IMR-90 (cell line): Measurements from ENCODE around the gene MPC1. TPM values are rescaled to one million over a fixed set of nuclear protein-coding genes. Genes with fewer than 3 reads are reported as not detected.

Source experiments
- ATAC-seq: fragments of 200-7000 bp; cut with Tn5 transposase; 2 replicates; pipeline ENCODE4 v1.9.1; 2020; ENCODE audit warnings: low read depth, mild to moderate bottlenecking, moderate library complexity
- BruUV-seq: library from RNA; stranded (reverse); fragments of 400-500 nt; replicated peaks from 2 replicates; lab custom pipeline; 2021; lab: Mats Ljungman, UMichigan
- CTCF ChIA-PET: fragments of 300-600 bp; formaldehyde crosslinking; extraction: SDS; loops from one replicate; lab custom pipeline; 2021; ENCODE audit warnings: antibody characterized with exemption; lab: Yijun Ruan, JAX
- POLR2A ChIA-PET: fragments of 300-600 bp; sonication (Branson Sonifier 250); formaldehyde crosslinking; loops from one replicate; lab custom pipeline; 2022; ENCODE audit warnings: antibody characterized with exemption; ENCODE audit not compliant: unreplicated experiment; lab: Charles Lee
- DNase-seq: peaks from one replicate; pipeline ENCODE4 v3.0.0; 2013
- H2AFZ ChIP-seq: replicated peaks from 2 replicates; pipeline ENCODE3; 2013; ENCODE audit warnings: low read length, mild to moderate bottlenecking; ENCODE audit not compliant: poor library complexity
- H2AK5ac ChIP-seq: 2 replicates; pipeline ENCODE4 v1.6.1; 2013; ENCODE audit warnings: low read depth, low read length, inconsistent platforms
- H2AK9ac ChIP-seq: replicated peaks from 2 replicates; pipeline ENCODE3; 2013; ENCODE audit warnings: mild to moderate bottlenecking, low read depth, low read length, moderate library complexity; ENCODE audit not compliant: poor library complexity
- H2BK120ac ChIP-seq: 2 replicates; pipeline ENCODE4 v1.6.1; 2013; ENCODE audit warnings: low read depth, low read length, inconsistent platforms
- H2BK15ac ChIP-seq: 3 replicates; pipeline ENCODE4 v1.6.1; 2013; ENCODE audit warnings: low read depth, low read length, inconsistent platforms
- H2BK20ac ChIP-seq: 2 replicates; pipeline ENCODE4 v1.6.1; 2013; ENCODE audit warnings: low read depth, mild to moderate bottlenecking, inconsistent platforms, low read length, moderate library complexity
- H2BK5ac ChIP-seq: 2 replicates; pipeline ENCODE4 v1.6.1; 2013; ENCODE audit warnings: mild to moderate bottlenecking, low read depth, low read length, inconsistent platforms; ENCODE audit not compliant: poor library complexity, severe bottlenecking
- H3K14ac ChIP-seq: replicated peaks from 2 replicates; pipeline ENCODE4 v1.6.1; 2013; ENCODE audit warnings: low read depth, low read length, inconsistent platforms
- H3K18ac ChIP-seq: 2 replicates; pipeline ENCODE4 v1.6.1; 2013; ENCODE audit warnings: low read depth, low read length, control low read depth
- H3K23ac ChIP-seq: 2 replicates; pipeline ENCODE4 v1.6.1; 2013; ENCODE audit warnings: low read depth, low read length, inconsistent platforms
- H3K27ac ChIP-seq: 2 replicates; pipeline ENCODE4 v1.5.1; 2013; ENCODE audit warnings: mild to moderate bottlenecking, control low read depth, low read length; ENCODE audit not compliant: insufficient read depth
- H3K27me3 ChIP-seq: 2 replicates; pipeline ENCODE4 v1.6.1; 2013; ENCODE audit warnings: low read length; ENCODE audit not compliant: control insufficient read depth, insufficient read depth
- H3K36me3 ChIP-seq: 2 replicates; pipeline ENCODE4 v1.6.1; 2013; ENCODE audit warnings: low read length, mixed read lengths; ENCODE audit not compliant: control insufficient read depth, insufficient read depth
- H3K4ac ChIP-seq: 2 replicates; pipeline ENCODE4 v1.6.1; 2013; ENCODE audit warnings: low read depth, low read length, inconsistent platforms
- H3K4me1 ChIP-seq: 2 replicates; pipeline ENCODE4 v1.6.1; 2013; ENCODE audit warnings: low read length, mixed read lengths; ENCODE audit not compliant: control insufficient read depth, insufficient read depth
- H3K4me2 ChIP-seq: 2 replicates; pipeline ENCODE4 v1.6.1; 2013; ENCODE audit warnings: low read depth, mild to moderate bottlenecking, control low read depth, low read length, moderate library complexity
- H3K4me3 ChIP-seq: 2 replicates; pipeline ENCODE4 v1.5.1; 2013; ENCODE audit warnings: low read depth, mild to moderate bottlenecking, control low read depth, low read length, moderate library complexity; ENCODE audit not compliant: insufficient read depth
- H3K56ac ChIP-seq: 2 replicates; pipeline ENCODE4 v1.6.1; 2013; ENCODE audit warnings: low read length, inconsistent platforms; ENCODE audit not compliant: insufficient read depth; ENCODE audit errors: extremely low read depth
- H3K79me1 ChIP-seq, 2 experiments: 2 replicates each; pipeline ENCODE4 v1.6.1; 2013; ENCODE audit warnings: low read length in 2 of 2, inconsistent platforms in 1 of 2, low read depth in 1 of 2
- H3K9ac ChIP-seq: 2 replicates; pipeline ENCODE4 v1.6.1; 2013; ENCODE audit warnings: low read depth, low read length, control low read depth
- H3K9me1 ChIP-seq: 2 replicates; pipeline ENCODE4 v1.6.1; 2013; ENCODE audit warnings: low read length, inconsistent platforms; ENCODE audit not compliant: insufficient read depth
- H3K9me3 ChIP-seq: 2 replicates; pipeline ENCODE4 v1.6.1; 2013; ENCODE audit warnings: low read length; ENCODE audit not compliant: control insufficient read depth, insufficient read depth
- H4K20me1 ChIP-seq: 2 replicates; pipeline ENCODE4 v1.6.1; 2013; ENCODE audit warnings: low read length, inconsistent platforms; ENCODE audit not compliant: insufficient read depth
- H4K5ac ChIP-seq: 2 replicates; pipeline ENCODE4 v1.6.1; 2013; ENCODE audit warnings: mild to moderate bottlenecking, low read depth, low read length, control low read depth
- H4K8ac ChIP-seq, 2 experiments: 2 replicates each; pipeline ENCODE4 v1.6.1; 2013; ENCODE audit warnings: low read depth in 2 of 2, low read length in 2 of 2, control low read depth in 1 of 2, inconsistent platforms in 1 of 2
- H4K91ac ChIP-seq: 2 replicates; pipeline ENCODE4 v1.6.1; 2013; ENCODE audit warnings: low read depth, low read length, inconsistent platforms; ENCODE audit not compliant: insufficient read depth
- BHLHE40 ChIP-seq: fragments of 150-350 bp; IDR thresholded peaks from 2 replicates; pipeline ENCODE4 v1.6.1; 2016; ENCODE audit warnings: mild to moderate bottlenecking, low read depth, low read length
- CEBPB ChIP-seq: IDR thresholded peaks from 2 replicates; pipeline ENCODE4 v1.6.1; 2012; ENCODE audit warnings: low read depth, low read length, improper control_type of control experiment
- CHD1 ChIP-seq: IDR thresholded peaks from 2 replicates; pipeline ENCODE4 v1.6.1; 2012; ENCODE audit warnings: low read depth, low read length, improper control_type of control experiment
- CTCF ChIP-seq: conservative IDR thresholded peaks from 2 replicates; pipeline ENCODE4 v1.5.1; 2012; ENCODE audit warnings: mild to moderate bottlenecking, low read depth, low read length, improper control_type of control experiment
- ELK1 ChIP-seq: fragments of 150-350 bp; IDR thresholded peaks from 2 replicates; pipeline ENCODE4 v1.6.1; 2016; ENCODE audit warnings: low read depth, mild to moderate bottlenecking, low read length, moderate library complexity, borderline replicate concordance
- FOS ChIP-seq: fragments of 150-350 bp; IDR thresholded peaks from 2 replicates; pipeline ENCODE4 v1.6.1; 2016; ENCODE audit warnings: low read depth, low read length
- MAFK ChIP-seq: IDR thresholded peaks from 2 replicates; pipeline ENCODE4 v1.6.1; 2012; ENCODE audit warnings: low read depth, low read length, improper control_type of control experiment
- MAZ ChIP-seq: IDR thresholded peaks from 2 replicates; pipeline ENCODE4 v1.6.1; 2012; ENCODE audit warnings: low read depth, mild to moderate bottlenecking, low read length, improper control_type of control experiment, moderate library complexity, borderline replicate concordance
- MXI1 ChIP-seq: IDR thresholded peaks from 2 replicates; pipeline ENCODE4 v1.6.1; 2012; ENCODE audit warnings: low read depth, mild to moderate bottlenecking, low read length, moderate library complexity, borderline replicate concordance
- NFE2L2 ChIP-seq: fragments of 150-350 bp; IDR thresholded peaks from 2 replicates; pipeline ENCODE4 v1.6.1; 2016; ENCODE audit warnings: low read depth, mild to moderate bottlenecking, low read length
- POLR2A ChIP-seq: IDR thresholded peaks from 2 replicates; pipeline ENCODE4 v1.6.1; 2012; ENCODE audit warnings: mild to moderate bottlenecking, low read depth, low read length
- RAD21 ChIP-seq: IDR thresholded peaks from 2 replicates; pipeline ENCODE4 v1.6.1; 2012; ENCODE audit warnings: low read length, improper control_type of control experiment
- RCOR1 ChIP-seq: IDR thresholded peaks from 2 replicates; pipeline ENCODE4 v1.6.1; 2012; ENCODE audit warnings: mild to moderate bottlenecking, low read length, improper control_type of control experiment; ENCODE audit not compliant: insufficient replicate concordance
- RFX5 ChIP-seq: IDR thresholded peaks from 2 replicates; pipeline ENCODE4 v1.8.0; 2012; ENCODE audit warnings: low read depth, mild to moderate bottlenecking, low read length, moderate library complexity
- SMC3 ChIP-seq: fragments of 150-350 bp; IDR thresholded peaks from 2 replicates; pipeline ENCODE4 v1.6.1; 2016; ENCODE audit warnings: low read depth, mild to moderate bottlenecking, antibody characterized with exemption, low read length, moderate library complexity
- USF2 ChIP-seq: fragments of 150-350 bp; IDR thresholded peaks from 2 replicates; pipeline ENCODE4 v1.6.1; 2017; ENCODE audit warnings: mild to moderate bottlenecking, antibody characterized with exemption, low read length, low read depth
- WGBS, 2 experiments: methylation state at CpG; one replicate each; pipeline versions ENCODE4 v1.1.5 to v1.1.7; 2013; ENCODE audit warnings: missing lambda C conversion rate in 2 of 2; ENCODE audit not compliant: insufficient read length in 1 of 2; ENCODE audit errors: extremely low coverage in 2 of 2; 5-methylcytosine and 5-hydroxymethylcytosine counted together
- dilution Hi-C: fragments of 300-500 bp; cut with HindIII; formaldehyde crosslinking; loops from one replicate; pipeline ENCODE4 v1.14.3; 2018; ENCODE audit warnings: low sequenced_read_pairs; ENCODE audit not compliant: unreplicated experiment
- in situ Hi-C: fragments of 300-500 bp; cut with MboI; formaldehyde crosslinking; loops from 3 replicates; pipeline ENCODE4 v1.14.3; 2019; ENCODE audit warnings: low sequenced_read_pairs, inconsistent platforms, mixed read lengths
- intact Hi-C: fragments of 100-400 bp; cut with micrococcal nuclease; formaldehyde crosslinking; loops from 2 replicates; pipeline ENCODE4 v1.10.0; 2022
- polyA plus RNA-seq, 3 experiments: library from polyadenylated mRNA; depleted of rRNA; stranded (reverse); fragments of >200 nt; gene quantifications; 2 replicates each; pipeline ENCODE4 v1.2.3, GENCODE V29; 2012; ENCODE audit warnings: low replicate concordance in 1 of 3
- total RNA-seq: library from RNA; depleted of rRNA; stranded (reverse); fragments of >200 nt; gene quantifications from 2 replicates; pipeline ENCODE4 v1.2.3, GENCODE V29; 2012

Gene MPC1
- total and polyA plus RNA-seq, 2 of the 4 experiments (the other 2 are of a cell fraction) = 10.9 to 12.0 TPM

GRCh38 chr6:166323395-166323794, 59.3 kb downstream of the MPC1 start:
- ATAC-seq = no peak
- H3K27ac ChIP-seq = no peak overlapping the region
- H3K9ac ChIP-seq = no peak overlapping the region
- no CpG with 5 or more reads among the region's 5 CpGs for WGBS, 2 experiments
- no peak overlapping the region for H4K8ac ChIP-seq
- peaks cover 23% of the 10 kb centered on the region for H3K36me3 ChIP-seq
- BruUV-seq = no TSS peak
- H3K23ac ChIP-seq = no peak overlapping the region
- H2AK9ac ChIP-seq = no peak overlapping the region
- H2AFZ ChIP-seq = no peak overlapping the region
- intact Hi-C loops (no loop called here), dilution Hi-C loops (no loop called here), in situ Hi-C loops (no loop called here)
- no peak overlapping the region for H4K5ac ChIP-seq
- H2AK5ac ChIP-seq = no peak overlapping the region
- ChIA-PET CTCF (interaction anchor here (1.0 kb wide), 1 partner anchor 10 kb away, joined by 3 read pairs; no protein-coding TSS in a partner anchor), POLR2A (no interaction called here)
- no peak overlapping the region for H3K4ac ChIP-seq
- no peak overlapping the region for H2BK15ac ChIP-seq
- H3K4me3 ChIP-seq = no peak overlapping the region
- H3K79me1 ChIP-seq = peaks cover 17 to 24% of the 10 kb centered on the region in 2 experiments
- no peaks in the 10 kb centered on the region for H3K9me3 ChIP-seq
- H4K91ac ChIP-seq = no peak overlapping the region
- no peak overlapping the region for H2BK20ac ChIP-seq
- H3K4me1 ChIP-seq = no peaks in the 10 kb centered on the region
- no peak overlapping the region for H3K4me2 ChIP-seq
- no peak overlapping the region for H2BK120ac ChIP-seq
- H3K27me3 ChIP-seq = no peaks in the 10 kb centered on the region
- no peak for TF ChIP-seq USF2
- no peak for TF ChIP-seq CTCF
- TF ChIP-seq BHLHE40 = no peak
- TF ChIP-seq MAZ = no peak
- no peak for TF ChIP-seq MXI1
- TF ChIP-seq POLR2A = no peak
- no peak for TF ChIP-seq ELK1
- no peak for TF ChIP-seq SMC3
- TF ChIP-seq CHD1 = no peak
- TF ChIP-seq RCOR1 = no peak
- no peak for TF ChIP-seq RFX5
- no peak for TF ChIP-seq MAFK
- no peak for TF ChIP-seq FOS
- TF ChIP-seq CEBPB = no peak
- TF ChIP-seq NFE2L2 = no peak
- no peak for TF ChIP-seq RAD21
- no peak overlapping the region for H3K18ac ChIP-seq
- peaks cover 11% of the 10 kb centered on the region for H4K20me1 ChIP-seq
- H3K9me1 ChIP-seq = peaks cover 10% of the 10 kb centered on the region; the same call in 1 of the 2 replicates
- no peak for DNase-seq
- H3K56ac ChIP-seq = no peak overlapping the region
- H2BK5ac ChIP-seq = no peak overlapping the region
- no peak overlapping the region for H3K14ac ChIP-seq
